Measurements from ENCODE around the gene PTPN23.

PTPN23 gene

GRCh38 chr3:47414666-47415587 is 34.1 kb downstream of the PTPN23 start:
- Mint-ChIP-seq H3K27ac (peak overlapping the region; percentile 88), H3K4me3 (peak overlapping the region in 1 of 2 donors; percentile 13), H3K36me3 (peaks cover 54 to 55% of the 10 kb centered on the region in 2 donors), H3K4me1 (peaks cover 20 to 38% of the 10 kb centered on the region in 2 donors), H3K27me3 (no peaks in the 10 kb centered on the region), H3K9me3 (no peaks in the 10 kb centered on the region)
- ATAC-seq (replicated peaks) = no peak
- DNase-seq = no peak

- H3K4me1 Mint-ChIP-seq = peaks cover 23 to 46% of the 10 kb centered on the region in 2 donors
- H3K9me3 Mint-ChIP-seq = no peaks in the 10 kb centered on the region
- DNase-seq (no peak), ATAC-seq (replicated peaks) (peak in 1 of 2 donors; percentile 12)
- H3K27me3 Mint-ChIP-seq = no peaks in the 10 kb centered on the region
- H3K4me3 Mint-ChIP-seq = peak overlapping the region in 1 of 2 donors; percentile 26
- peaks cover 49 to 57% of the 10 kb centered on the region in 2 donors for H3K36me3 Mint-ChIP-seq
- peak overlapping the region; percentile 88 for H3K27ac Mint-ChIP-seq
These were observed 35.2 kb downstream of the PTPN23 start for GRCh38 chr3:47416041-47416440.

DNA sequence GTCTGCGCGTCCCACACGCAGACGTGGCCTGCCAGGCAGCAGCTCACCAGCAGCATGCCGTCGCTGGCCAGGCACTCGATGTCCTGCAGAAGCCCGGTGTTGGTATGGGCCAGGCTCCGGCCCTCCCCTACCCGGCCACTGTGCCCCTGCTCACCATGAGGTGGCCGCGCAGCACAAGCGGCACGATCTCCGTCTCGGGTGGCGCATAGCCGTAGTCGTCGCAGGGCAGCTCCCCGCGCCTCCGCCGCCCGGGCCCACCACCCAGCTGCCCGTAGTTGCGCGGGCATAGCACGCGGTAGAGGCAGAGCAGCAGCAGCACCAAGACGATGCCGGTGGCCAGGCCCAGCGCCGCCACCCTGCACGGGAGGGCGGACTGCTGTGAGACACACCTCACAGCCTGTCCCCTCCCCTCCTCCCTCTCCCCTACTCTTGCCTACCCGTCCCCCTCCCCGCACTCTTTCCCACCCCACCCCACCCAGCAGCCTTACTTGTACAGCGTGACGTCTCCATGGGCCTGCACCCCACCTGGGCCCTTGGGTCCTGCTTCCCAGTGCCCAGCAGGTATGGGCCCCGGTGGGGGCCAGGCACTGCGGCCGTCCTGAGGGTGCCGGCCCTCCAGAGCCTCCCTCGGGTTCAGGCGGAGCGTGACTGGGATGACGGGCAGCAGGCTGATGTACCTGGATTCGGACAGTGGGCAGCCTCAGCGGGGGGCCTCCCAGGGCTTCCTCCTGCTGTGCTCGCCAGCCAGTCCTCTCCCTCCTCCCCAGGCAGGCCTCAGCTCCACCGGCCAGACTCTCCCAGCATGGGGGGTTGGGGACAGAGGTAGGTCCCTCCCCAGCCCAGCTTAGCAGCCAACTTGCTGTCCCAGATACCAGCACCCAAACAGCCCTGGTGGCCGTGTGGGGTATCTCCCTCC is 37.6 kb downstream of the PTPN23 start:
- H3K9me3 Mint-ChIP-seq = no peaks in the 10 kb centered on the region
- ATAC-seq (replicated peaks) (no peak), DNase-seq (no peak)
- peak overlapping the region; percentile 22 to 39 for H3K4me3 Mint-ChIP-seq
- H3K27ac Mint-ChIP-seq = peak overlapping the region; percentile 79
- H3K36me3 Mint-ChIP-seq = peaks cover 52 to 56% of the 10 kb centered on the region in 2 donors
- no peaks in the 10 kb centered on the region for H3K27me3 Mint-ChIP-seq
- peaks cover 34 to 64% of the 10 kb centered on the region in 2 donors for H3K4me1 Mint-ChIP-seq

DNA sequence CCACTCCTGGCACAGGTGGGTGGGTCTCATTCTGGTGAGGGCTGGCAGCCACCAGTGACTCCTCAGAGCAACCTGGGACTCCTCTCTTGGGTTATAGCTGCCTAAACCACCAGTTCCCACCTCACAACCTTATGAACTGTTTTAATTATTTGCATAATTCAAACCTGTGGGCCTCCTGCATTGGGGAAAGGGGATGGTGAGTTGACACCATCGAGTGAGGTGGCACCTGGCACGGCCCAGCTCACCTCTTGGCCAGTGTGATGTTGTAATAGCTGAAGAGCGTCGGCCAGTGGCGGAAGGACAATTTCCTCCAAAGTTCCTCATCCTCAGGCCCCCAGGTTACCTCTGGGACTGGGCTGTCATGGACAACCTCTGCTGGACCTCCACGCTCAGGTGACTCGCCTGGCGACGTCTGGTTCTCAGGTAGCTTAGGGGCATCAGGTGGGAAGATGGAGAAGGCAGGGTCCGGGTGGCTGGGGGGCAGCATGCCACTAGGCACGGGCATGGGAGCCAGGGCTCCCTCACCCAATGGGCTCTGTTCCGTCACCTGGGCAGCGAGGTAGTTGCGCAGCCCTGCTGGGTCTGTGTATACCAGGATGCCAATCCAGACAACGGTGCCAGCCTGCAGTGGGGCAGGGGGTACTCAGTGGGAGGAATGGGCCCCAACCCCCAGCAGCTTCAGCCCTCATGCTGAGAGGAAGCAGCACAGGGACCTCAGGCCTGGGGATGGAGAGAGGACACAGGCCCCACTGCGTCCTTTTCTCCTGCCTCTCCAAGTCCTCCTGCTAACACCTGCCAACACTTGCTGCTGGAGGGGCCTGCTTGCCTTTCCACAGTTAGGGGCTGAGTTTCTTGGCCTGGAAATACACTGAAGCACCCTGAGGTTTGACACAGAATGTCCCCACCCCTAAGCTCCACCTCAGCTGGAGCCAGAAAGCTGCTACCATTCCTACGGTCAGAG is 38.5 kb downstream of the PTPN23 start:
- ATAC-seq (replicated peaks) (no peak), DNase-seq (no peak)
- Mint-ChIP-seq H3K4me1 (peaks cover 31 to 60% of the 10 kb centered on the region in 2 donors), H3K27ac (peak overlapping the region; percentile 79), H3K27me3 (no peaks in the 10 kb centered on the region), H3K36me3 (peaks cover 48 to 53% of the 10 kb centered on the region in 2 donors), H3K9me3 (no peaks in the 10 kb centered on the region), H3K4me3 (peak overlapping the region; percentile 22 to 39)

DNA sequence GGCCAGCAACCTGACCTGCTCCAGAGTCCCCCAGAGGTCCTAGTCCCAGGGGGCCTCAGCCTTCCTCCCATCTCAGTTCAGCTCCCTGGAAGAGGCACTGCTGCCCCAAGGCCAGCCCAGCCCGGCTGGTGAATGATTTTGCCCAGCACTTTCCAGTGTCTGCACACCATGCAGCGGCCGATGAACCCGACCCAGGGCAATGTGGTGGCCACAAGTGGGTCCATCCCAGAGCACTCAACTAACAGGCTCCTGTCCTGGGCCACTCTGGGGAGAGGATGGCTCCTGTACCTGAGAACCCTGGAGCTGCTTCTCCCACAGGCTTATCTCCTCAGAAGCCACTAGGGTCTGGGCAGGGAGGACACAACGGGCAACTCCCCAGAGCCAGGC is 39.2 kb downstream of the PTPN23 start:
- DNase-seq = no peak
- H3K27ac Mint-ChIP-seq = no peak overlapping the region
- no peaks in the 10 kb centered on the region for H3K9me3 Mint-ChIP-seq
- H3K4me1 Mint-ChIP-seq = peaks cover 25 to 53% of the 10 kb centered on the region in 2 donors
- no peak overlapping the region for H3K4me3 Mint-ChIP-seq
- H3K27me3 Mint-ChIP-seq = no peaks in the 10 kb centered on the region
- H3K36me3 Mint-ChIP-seq = peaks cover 42 to 56% of the 10 kb centered on the region in 2 donors
- ATAC-seq (replicated peaks) = no peak

DNA sequence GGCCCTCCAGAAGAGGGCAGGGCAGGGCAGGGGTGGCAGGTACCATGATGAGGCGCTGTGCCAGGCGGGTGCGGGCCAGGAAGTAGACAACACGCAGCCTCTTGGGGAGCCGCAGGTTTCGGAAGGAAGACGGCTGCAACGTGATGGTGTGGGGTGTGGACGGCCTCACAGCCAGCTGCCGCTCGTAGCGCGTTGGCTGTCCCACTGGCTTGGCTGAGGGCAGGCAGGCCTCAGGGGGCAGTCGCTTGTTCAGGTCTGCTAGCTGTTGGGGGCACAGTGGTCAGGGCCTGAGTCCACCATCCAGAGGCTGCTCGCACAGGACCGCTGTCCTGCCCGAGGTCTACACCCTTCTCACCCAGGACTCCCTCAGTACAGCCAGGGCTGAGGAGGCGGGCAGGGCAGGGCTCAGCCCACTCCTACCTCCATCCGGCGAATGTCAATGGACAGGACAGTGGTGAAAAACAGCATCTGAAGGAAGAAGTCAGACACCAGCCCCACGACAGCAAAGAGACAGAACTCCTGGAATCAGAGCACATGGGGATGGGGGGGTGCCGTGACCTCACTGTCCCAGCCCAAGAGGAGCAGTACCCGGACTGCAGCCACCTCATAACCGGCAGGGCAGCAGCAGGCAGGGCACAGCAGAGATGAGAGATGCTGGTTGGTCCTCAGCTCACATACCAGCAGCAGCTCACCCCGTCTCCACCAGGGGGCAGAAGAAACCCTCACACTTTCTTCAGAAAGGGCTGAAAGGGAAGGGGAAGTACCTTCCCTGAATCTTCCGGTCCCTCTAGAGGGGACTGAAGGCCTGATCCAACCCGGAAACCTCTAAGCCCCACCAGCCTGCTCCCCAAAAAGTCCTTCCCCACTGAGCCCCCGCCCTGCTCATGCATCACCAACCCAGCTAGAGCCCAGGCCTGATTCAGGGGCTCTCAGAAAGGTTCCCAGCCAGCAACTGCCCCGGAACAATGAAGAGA is 40.0 kb downstream of the PTPN23 start:
- H3K4me1 Mint-ChIP-seq = peaks cover 19 to 45% of the 10 kb centered on the region in 2 donors
- ATAC-seq (replicated peaks) (peak; percentile 91), DNase-seq (peak; percentile 87)
- no peaks in the 10 kb centered on the region for H3K9me3 Mint-ChIP-seq
- peak overlapping the region; percentile 98 for H3K27ac Mint-ChIP-seq
- H3K36me3 Mint-ChIP-seq = peaks cover 40 to 54% of the 10 kb centered on the region in 2 donors
- no peaks in the 10 kb centered on the region for H3K27me3 Mint-ChIP-seq
- peak overlapping the region; percentile 67 to 69 for H3K4me3 Mint-ChIP-seq

GRCh38 chr3:47421741-47422649 is 41.2 kb downstream of the PTPN23 start:
- Mint-ChIP-seq H3K27ac (peak overlapping the region; percentile 98), H3K9me3 (no peaks in the 10 kb centered on the region), H3K4me1 (peaks cover 19 to 40% of the 10 kb centered on the region in 2 donors), H3K36me3 (peaks cover 31 to 50% of the 10 kb centered on the region in 2 donors), H3K4me3 (peak overlapping the region in 1 of 2 donors; percentile 47), H3K27me3 (no peaks in the 10 kb centered on the region)
- DNase-seq = no peak
- ATAC-seq (replicated peaks) = no peak

- Mint-ChIP-seq H3K36me3 (peaks cover 31 to 50% of the 10 kb centered on the region in 2 donors), H3K27ac (peak overlapping the region; percentile 98), H3K4me3 (peak overlapping the region in 1 of 2 donors; percentile 20), H3K9me3 (no peaks in the 10 kb centered on the region), H3K4me1 (peaks cover 19 to 40% of the 10 kb centered on the region in 2 donors), H3K27me3 (no peaks in the 10 kb centered on the region)
- no peak for ATAC-seq (replicated peaks)
- no peak for DNase-seq
These were observed 41.9 kb downstream of the PTPN23 start for GRCh38 chr3:47422743-47423142.

DNA sequence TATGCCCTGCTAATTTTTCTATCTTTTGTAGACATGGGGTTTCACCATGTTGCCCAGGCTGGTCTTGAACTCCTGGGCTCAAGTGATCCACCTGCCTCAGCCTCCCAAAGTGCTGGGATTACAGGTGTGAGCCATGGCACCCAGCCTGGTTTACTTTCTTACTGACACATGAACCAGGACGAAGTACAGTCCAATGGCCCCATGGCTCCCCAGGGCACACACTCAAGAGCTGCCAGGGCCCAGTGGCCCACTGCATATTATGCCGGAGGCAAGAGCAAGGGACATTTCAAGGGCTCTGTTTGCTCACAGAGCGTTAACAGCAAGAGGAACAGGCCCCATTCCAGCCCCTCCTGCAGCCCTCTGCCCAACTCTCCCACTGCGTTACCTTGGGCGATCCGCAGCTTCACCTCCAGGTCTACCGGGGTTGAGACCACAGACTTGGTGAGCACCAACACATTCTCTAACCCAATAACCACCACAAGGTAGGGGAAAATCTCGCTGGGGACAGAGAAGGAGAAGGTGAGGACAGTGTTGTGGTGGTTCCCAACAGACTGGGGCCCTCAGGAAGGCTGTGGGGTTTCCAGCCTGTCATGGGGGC is 42.8 kb downstream of the PTPN23 start:
- peaks cover 30 to 57% of the 10 kb centered on the region in 2 donors for H3K36me3 Mint-ChIP-seq
- no peaks in the 10 kb centered on the region for H3K9me3 Mint-ChIP-seq
- H3K27ac Mint-ChIP-seq = peak overlapping the region; percentile 87
- H3K4me3 Mint-ChIP-seq = no peak overlapping the region
- H3K27me3 Mint-ChIP-seq = no peaks in the 10 kb centered on the region
- ATAC-seq (replicated peaks) (no peak), DNase-seq (no peak)
- peaks cover 19 to 40% of the 10 kb centered on the region in 2 donors for H3K4me1 Mint-ChIP-seq

- Mint-ChIP-seq H3K4me3 (no peak overlapping the region), H3K4me1 (peaks cover 17 to 34% of the 10 kb centered on the region in 2 donors), H3K27me3 (no peaks in the 10 kb centered on the region), H3K9me3 (no peaks in the 10 kb centered on the region), H3K27ac (peak overlapping the region; percentile 87), H3K36me3 (peaks cover 23 to 58% of the 10 kb centered on the region in 2 donors)
- ATAC-seq (replicated peaks) (no peak), DNase-seq (no peak)
These were observed 43.9 kb downstream of the PTPN23 start for GRCh38 chr3:47424434-47425382.

DNA sequence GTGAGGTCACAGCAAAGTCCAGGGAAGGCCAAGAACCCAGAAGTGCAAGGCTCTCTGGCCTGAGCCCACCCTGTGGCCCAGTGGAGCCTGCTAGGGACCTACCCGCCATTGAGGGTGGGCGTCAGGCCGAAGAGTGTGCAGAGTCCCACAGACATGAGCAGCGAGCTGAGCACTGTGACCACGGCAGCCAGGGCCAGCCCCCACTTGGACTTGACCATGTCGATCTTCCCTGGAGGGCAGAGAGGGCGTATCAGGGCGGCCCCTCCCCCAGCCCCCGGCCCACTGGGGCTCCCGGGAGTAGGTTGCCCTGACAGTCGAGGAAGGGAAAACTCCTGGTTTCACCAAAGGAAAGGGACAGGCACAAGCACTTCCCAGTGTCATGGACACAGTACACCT is 44.6 kb downstream of the PTPN23 start:
- peaks cover 20 to 31% of the 10 kb centered on the region in 2 donors for H3K4me1 Mint-ChIP-seq
- H3K27me3 Mint-ChIP-seq = no peaks in the 10 kb centered on the region
- peak overlapping the region; percentile 62 for H3K27ac Mint-ChIP-seq
- H3K36me3 Mint-ChIP-seq = peaks cover 21 to 65% of the 10 kb centered on the region in 2 donors
- no peaks in the 10 kb centered on the region for H3K9me3 Mint-ChIP-seq
- no peak overlapping the region for H3K4me3 Mint-ChIP-seq
- DNase-seq (no peak), ATAC-seq (replicated peaks) (no peak)
